RWPE1 (cell line): Measurements from ENCODE around the gene KIRREL3.

ENCODE experiments used
- CTCF ChIA-PET: fragments of 350-600 bp; sonication (Branson Sonifier 250); formaldehyde crosslinking; extraction: SDS; loops from one replicate; lab custom pipeline; 2021; lab: Yijun Ruan, JAX
- POLR2A ChIA-PET: fragments of 400-600 bp; formaldehyde crosslinking; extraction: SDS; loops from one replicate; lab custom pipeline; 2020; ENCODE audit warnings: antibody characterized with exemption; ENCODE audit not compliant: low non-redundant PET; lab: Yijun Ruan, JAX
- DNase-seq: peaks from one replicate; pipeline ENCODE4 v3.0.0; 2012; ENCODE audit warnings: low spot score
- H3K27ac ChIP-seq: fragments of 450-650 bp; 2 replicates; pipeline ENCODE4 v1.5.1; 2017
- TF ChIP-seq, protein P1 (sequence below): fragments of 450-650 bp; conservative IDR thresholded peaks from 2 replicates; pipeline ENCODE4 v1.5.1; 2017; ENCODE audit warnings: low read depth, mild to moderate bottlenecking

KIRREL3 gene

DNA sequence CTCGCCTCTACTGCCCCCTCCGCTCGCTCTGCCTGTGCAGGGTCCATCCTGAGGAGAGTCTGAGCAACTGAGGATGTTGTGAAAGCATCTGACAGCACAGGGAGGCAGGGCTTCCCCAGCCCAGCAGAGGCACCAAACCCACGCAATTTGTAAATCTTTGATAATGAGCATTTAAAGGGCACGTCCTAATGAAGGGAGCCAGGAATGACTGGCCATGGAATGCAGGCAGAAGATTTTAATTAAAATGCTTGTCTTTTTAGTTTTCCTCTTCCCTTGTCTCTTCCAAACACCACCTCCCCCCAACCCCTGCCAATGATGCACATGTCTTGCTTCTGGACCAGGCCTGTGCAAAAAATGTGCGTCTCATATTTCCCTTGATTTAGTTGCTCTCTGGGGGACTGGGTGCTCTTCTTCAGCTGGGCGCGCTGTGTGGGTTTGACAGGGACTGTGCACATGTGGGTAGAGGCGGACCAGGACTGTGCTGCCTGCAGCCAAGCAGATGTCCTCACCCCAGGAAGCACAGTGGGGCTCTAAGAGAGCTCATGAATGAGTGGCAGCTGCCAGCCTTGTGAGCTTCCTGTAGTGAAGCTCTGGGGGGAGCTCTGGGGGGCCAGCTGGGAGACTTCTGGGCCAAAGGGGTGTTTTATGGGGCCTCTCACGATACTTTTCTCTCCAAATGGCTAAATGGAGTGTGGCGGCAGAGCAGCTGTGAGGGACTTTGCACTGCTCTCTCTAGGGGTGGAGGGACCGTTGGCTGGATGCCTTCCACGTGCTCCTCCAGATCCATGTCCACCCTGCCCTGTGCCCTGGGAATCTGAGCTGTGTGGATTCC lies 371.6 kb downstream of the KIRREL3 start:
- CTCF ChIA-PET: no interaction called here
- TF ChIP-seq, protein P1, sequence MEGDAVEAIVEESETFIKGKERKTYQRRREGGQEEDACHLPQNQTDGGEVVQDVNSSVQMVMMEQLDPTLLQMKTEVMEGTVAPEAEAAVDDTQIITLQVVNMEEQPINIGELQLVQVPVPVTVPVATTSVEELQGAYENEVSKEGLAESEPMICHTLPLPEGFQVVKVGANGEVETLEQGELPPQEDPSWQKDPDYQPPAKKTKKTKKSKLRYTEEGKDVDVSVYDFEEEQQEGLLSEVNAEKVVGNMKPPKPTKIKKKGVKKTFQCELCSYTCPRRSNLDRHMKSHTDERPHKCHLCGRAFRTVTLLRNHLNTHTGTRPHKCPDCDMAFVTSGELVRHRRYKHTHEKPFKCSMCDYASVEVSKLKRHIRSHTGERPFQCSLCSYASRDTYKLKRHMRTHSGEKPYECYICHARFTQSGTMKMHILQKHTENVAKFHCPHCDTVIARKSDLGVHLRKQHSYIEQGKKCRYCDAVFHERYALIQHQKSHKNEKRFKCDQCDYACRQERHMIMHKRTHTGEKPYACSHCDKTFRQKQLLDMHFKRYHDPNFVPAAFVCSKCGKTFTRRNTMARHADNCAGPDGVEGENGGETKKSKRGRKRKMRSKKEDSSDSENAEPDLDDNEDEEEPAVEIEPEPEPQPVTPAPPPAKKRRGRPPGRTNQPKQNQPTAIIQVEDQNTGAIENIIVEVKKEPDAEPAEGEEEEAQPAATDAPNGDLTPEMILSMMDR: no peak
- DNase-seq: no peak

DNA sequence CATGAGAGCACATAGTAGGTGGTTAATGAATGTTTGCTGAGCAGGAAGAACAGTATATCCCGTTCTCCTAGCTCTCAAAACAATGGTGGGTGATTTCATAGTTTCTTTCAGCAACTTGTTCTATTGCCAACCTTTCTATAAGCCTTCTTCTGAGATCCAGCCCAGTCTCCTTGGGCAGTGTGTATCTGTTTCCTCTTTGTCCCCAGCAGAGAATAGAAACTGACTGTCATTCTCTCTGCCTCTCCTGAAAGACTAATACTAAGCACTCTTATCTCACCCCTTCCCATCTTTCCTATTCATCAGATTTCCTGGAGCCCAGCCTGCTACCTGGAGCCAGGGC lies 372.1 kb downstream of the KIRREL3 start:
- CTCF ChIA-PET: no interaction called here
- TF ChIP-seq, protein P1: no peak
- no peak overlapping the region for H3K27ac ChIP-seq
- POLR2A ChIA-PET: no interaction called here
- no peak for DNase-seq

More for the DNA sequence above, 371.6 kb downstream of the KIRREL3 start:
- POLR2A ChIA-PET: no interaction called here
- H3K27ac ChIP-seq: no peak overlapping the region

DNA sequence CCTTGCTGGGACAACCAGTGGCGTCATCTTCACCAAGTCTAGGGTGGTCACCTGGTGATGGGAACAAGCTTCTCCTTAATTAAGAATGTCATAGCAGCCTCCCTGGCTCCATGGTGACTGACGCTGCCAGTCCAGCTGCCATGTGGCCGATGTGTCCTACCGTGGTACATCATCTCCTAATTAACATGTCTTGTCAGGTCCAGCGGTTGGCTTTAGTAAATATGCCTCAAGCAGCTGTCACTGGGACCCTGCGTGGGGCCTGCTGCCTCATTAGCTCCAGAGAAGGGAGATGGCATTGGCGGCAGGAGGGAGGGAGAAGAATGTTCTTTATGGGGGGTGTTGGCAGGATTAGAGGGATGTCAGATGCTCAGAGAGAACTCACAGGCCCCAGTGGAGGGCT lies 373.1 kb downstream of the KIRREL3 start:
- ChIA-PET CTCF (no interaction called here), POLR2A (no interaction called here)
- DNase-seq: no peak
- TF ChIP-seq, protein P1: no peak
- H3K27ac ChIP-seq: no peak overlapping the region

DNA sequence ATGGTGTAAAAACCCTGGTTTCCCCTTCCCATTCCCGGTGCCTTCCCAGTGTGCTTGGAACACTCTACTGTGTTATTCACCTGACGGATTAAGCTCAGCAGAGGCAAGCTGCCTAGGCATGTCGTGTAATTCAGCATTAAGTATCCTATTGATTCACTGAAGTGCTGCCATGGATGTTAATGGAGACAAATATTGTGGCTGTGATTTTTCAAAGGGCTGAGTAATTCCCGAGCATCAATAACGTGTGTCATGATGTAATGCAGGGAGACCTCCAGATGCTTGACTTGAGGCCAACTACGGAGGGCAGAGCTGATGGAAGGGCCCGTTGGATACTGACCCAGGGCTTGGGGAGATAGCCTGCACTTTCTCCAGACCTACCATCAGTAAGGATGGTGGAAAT lies 376.1 kb downstream of the KIRREL3 start:
- CTCF ChIA-PET: no interaction called here
- POLR2A ChIA-PET: no interaction called here
- TF ChIP-seq, protein P1: no peak
- no peak overlapping the region for H3K27ac ChIP-seq
- no peak for DNase-seq

DNA sequence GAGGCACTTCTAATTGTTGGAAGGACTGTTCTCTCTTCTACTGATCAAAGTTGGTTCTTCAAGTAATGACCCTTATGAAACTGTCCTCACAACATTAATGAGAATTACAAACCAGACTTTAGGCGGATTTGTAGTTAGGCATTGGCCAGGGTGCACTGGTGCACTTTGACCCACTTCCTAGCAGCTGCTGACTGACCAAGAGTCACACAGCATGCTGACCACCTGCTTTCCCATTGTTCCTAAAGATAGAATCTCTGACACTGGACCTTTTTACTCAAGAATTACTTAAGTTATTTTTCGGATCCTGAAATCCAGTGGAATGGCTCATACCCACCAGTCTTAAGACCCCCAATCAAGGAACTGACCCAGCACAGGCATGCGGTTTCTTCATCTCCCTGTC lies 381.1 kb downstream of the KIRREL3 start:
- ChIA-PET CTCF (no interaction called here), POLR2A (no interaction called here)

DNA sequence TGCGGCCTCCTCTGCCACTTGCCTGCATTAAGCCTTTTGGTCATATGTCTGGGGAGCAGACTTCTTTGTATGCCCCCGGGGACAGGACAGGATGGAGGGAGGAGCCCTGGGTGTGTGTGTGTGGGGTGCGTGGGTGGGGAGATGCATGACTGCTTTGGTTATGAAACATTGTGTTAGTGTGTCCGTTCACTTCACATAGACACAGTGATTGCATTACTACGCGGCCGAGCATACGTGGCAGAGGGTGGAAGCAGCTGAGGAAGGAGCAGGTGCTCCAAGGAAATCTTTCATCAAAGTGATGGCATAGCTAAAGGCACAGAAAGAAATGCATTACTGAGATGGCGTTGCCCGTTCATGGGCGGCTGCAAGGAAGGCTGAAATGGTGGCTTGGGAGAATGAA lies 384.7 kb downstream of the KIRREL3 start:
- TF ChIP-seq, protein P1: no peak
- ChIA-PET CTCF (no interaction called here), POLR2A (no interaction called here)

More for the DNA sequence above, 381.1 kb downstream of the KIRREL3 start:
- DNase-seq: no peak
- no peak overlapping the region for H3K27ac ChIP-seq
- TF ChIP-seq, protein P1: no peak

More for the DNA sequence above, 384.7 kb downstream of the KIRREL3 start:
- DNase-seq: no peak
- no peak overlapping the region for H3K27ac ChIP-seq
